HCT116 (cell line): ENCODE data around the gene MESD. TPM values are rescaled to one million over a fixed set of nuclear protein-coding genes. Genes with fewer than 3 reads are reported as not detected.

Source experiments
- ATAC-seq: fragments of 200-7000 bp; cut with Tn5 transposase; 2 replicates; pipeline ENCODE4 v1.9.1; 2020; ENCODE audit warnings: mild to moderate bottlenecking, moderate library complexity
- BruUV-seq: library from RNA; stranded (reverse); fragments of 400-500 nt; replicated peaks from 2 replicates; lab custom pipeline; 2021; lab: Mats Ljungman, UMichigan
- CTCF ChIA-PET: fragments of 300-600 bp; sonication (Branson Sonifier 250); formaldehyde crosslinking; loops from one replicate; lab custom pipeline; 2021; ENCODE audit warnings: antibody characterized with exemption; lab: Charles Lee
- POLR2A ChIA-PET: fragments of 300-600, 350-600 bp; sonication (Branson Sonifier 250); formaldehyde crosslinking; loops from one replicate; lab custom pipeline; 2021; ENCODE audit warnings: antibody characterized with exemption; lab: Charles Lee
- RAD21 ChIA-PET, 2 experiments: fragments of 300-600 bp; sonication (Branson Sonifier 250); formaldehyde crosslinking; loops; one replicate each; lab custom pipeline; 2023; ENCODE audit warnings: low total read pairs in 2 of 2; ENCODE audit not compliant: uncharacterized antibody in 2 of 2, unreplicated experiment in 2 of 2, low non-redundant PET in 1 of 2; lab: Charles Lee
- DNase-seq: peaks from one replicate; pipeline ENCODE4 v3.0.0-alpha.2; 2010; ENCODE audit warnings: low read depth, low spot score
- H2AFZ ChIP-seq: fragments of 200-600 bp; shearing (Covaris generic), sonication (generic); 2 replicates; pipeline ENCODE4 v1.6.1; 2017; ENCODE audit warnings: low read depth, mixed run types, mixed read lengths, antibody characterized with exemption, low read length; ENCODE audit not compliant: poor library complexity, severe bottlenecking
- H3K27ac ChIP-seq: 2 replicates; pipeline ENCODE4 v1.5.1; 2012; ENCODE audit warnings: low read depth, low read length
- H3K27me3 ChIP-seq: fragments of 200-600 bp; sonication (generic); 2 replicates; pipeline ENCODE4 v1.6.1; 2016; ENCODE audit warnings: mixed run types, low read length, mixed read lengths; ENCODE audit not compliant: insufficient read depth
- H3K36me3 ChIP-seq, 2 experiments: fragments of 200-500 bp in 1 of 2; fragments of 200-600 bp in 1 of 2; sonication (Bioruptor generic) in 1 of 2; sonication (generic) in 1 of 2; 2 replicates each; pipeline versions ENCODE4 v1.5.1 to v1.6.1; 2014 to 2016; ENCODE audit warnings: low read length in 2 of 2, inconsistent platforms in 1 of 2, mixed read lengths in 1 of 2, mixed run types in 1 of 2; ENCODE audit not compliant: insufficient read depth in 2 of 2, control insufficient read depth in 1 of 2
- H3K4me1 ChIP-seq, 2 experiments: fragments of 200-600 bp in 1 of 2; sonication (generic) in 1 of 2; 2 replicates each; pipeline versions ENCODE4 v1.5.1 to v1.6.1; 2012 to 2017; ENCODE audit warnings: low read length in 2 of 2, inconsistent platforms in 1 of 2, mild to moderate bottlenecking in 1 of 2, mixed read lengths in 1 of 2, mixed run types in 1 of 2, moderate library complexity in 1 of 2; ENCODE audit not compliant: insufficient read depth in 2 of 2, control insufficient read depth in 1 of 2
- H3K4me2 ChIP-seq: fragments of 200-600 bp; sonication (generic); 2 replicates; pipeline ENCODE4 v1.6.1; 2017; ENCODE audit warnings: mixed run types, low read length, mixed read lengths
- H3K4me3 ChIP-seq, 2 experiments: fragments of 200-600 bp in 1 of 2; sonication (generic) in 1 of 2; replicated peaks in 1 of 2; 2 replicates each; pipeline ENCODE4 v1.5.1; 2011 to 2016; ENCODE audit warnings: low read length in 2 of 2, control low read depth in 1 of 2, low read depth in 1 of 2, mild to moderate bottlenecking in 1 of 2, mixed read lengths in 1 of 2, mixed run types in 1 of 2
- H3K79me2 ChIP-seq: fragments of 200-600 bp; sonication (generic); 2 replicates; pipeline ENCODE4 v1.6.1; 2017; ENCODE audit warnings: mild to moderate bottlenecking, mixed run types, low read length, moderate library complexity, mixed read lengths; ENCODE audit not compliant: insufficient read depth
- H3K9ac ChIP-seq: fragments of 200-600 bp; sonication (generic); 2 replicates; pipeline ENCODE4 v1.6.1; 2016; ENCODE audit warnings: low read length, mixed read lengths
- H3K9me2 ChIP-seq: fragments of 200-600 bp; sonication (generic), shearing (Covaris generic); 2 replicates; pipeline ENCODE4 v1.6.1; 2017; ENCODE audit warnings: mixed run types, mild to moderate bottlenecking, moderate library complexity; ENCODE audit not compliant: insufficient read depth
- H3K9me3 ChIP-seq, 2 experiments: fragments of 200-500 bp in 1 of 2; fragments of 200-600 bp in 1 of 2; sonication (Bioruptor generic) in 1 of 2; sonication (generic) in 1 of 2; 2 replicates each; pipeline ENCODE4 v1.6.1; 2014 to 2017; ENCODE audit warnings: low read length in 2 of 2, mixed read lengths in 2 of 2, inconsistent platforms in 1 of 2, low read depth in 1 of 2, mild to moderate bottlenecking in 1 of 2, mixed run types in 1 of 2, moderate library complexity in 1 of 2; ENCODE audit not compliant: control insufficient read depth in 1 of 2, insufficient read depth in 1 of 2
- H4K20me1 ChIP-seq: fragments of 200-600 bp; sonication (generic), shearing (Covaris generic); 2 replicates; pipeline ENCODE4 v1.6.1; 2017; ENCODE audit warnings: mixed run types, mild to moderate bottlenecking, moderate library complexity; ENCODE audit not compliant: insufficient read depth
- CBX3 ChIP-seq: IDR thresholded peaks from 2 replicates; pipeline ENCODE4 v1.6.1; 2012; ENCODE audit warnings: low read depth
- EGR1 ChIP-seq: IDR thresholded peaks from 2 replicates; pipeline ENCODE4 v1.6.1; 2012; ENCODE audit warnings: low read depth
- ELF1 ChIP-seq: IDR thresholded peaks from 2 replicates; pipeline ENCODE4 v1.6.1; 2012; ENCODE audit warnings: low read depth, borderline replicate concordance
- EZH2 ChIP-seq: fragments of 200-600 bp; sonication (generic); IDR thresholded peaks from 2 replicates; pipeline ENCODE4 v1.6.1; 2017; ENCODE audit warnings: antibody characterized with exemption, mixed run types
- FOSL1 ChIP-seq: IDR thresholded peaks from 2 replicates; pipeline ENCODE4 v1.6.1; 2012; ENCODE audit warnings: low read depth
- JUND ChIP-seq: IDR thresholded peaks from 2 replicates; pipeline ENCODE4 v1.6.1; 2012
- POLR2A ChIP-seq: IDR thresholded peaks from 2 replicates; pipeline ENCODE4 v1.7.0; 2011; ENCODE audit warnings: borderline replicate concordance; ENCODE audit not compliant: insufficient read depth, insufficient read length; ENCODE audit errors: extremely low read depth
- RAD21 ChIP-seq: IDR thresholded peaks from 2 replicates; pipeline ENCODE4 v1.6.1; 2012; ENCODE audit warnings: low read depth, mild to moderate bottlenecking
- SIN3A ChIP-seq: IDR thresholded peaks from 2 replicates; pipeline ENCODE4 v1.6.1; 2012; ENCODE audit warnings: low read depth
- SP1 ChIP-seq: IDR thresholded peaks from 2 replicates; pipeline ENCODE4 v1.6.1; 2012; ENCODE audit warnings: low read depth
- SRF ChIP-seq: IDR thresholded peaks from 2 replicates; pipeline ENCODE4 v1.6.1; 2012; ENCODE audit warnings: low read depth
- TCF7L2 ChIP-seq: IDR thresholded peaks from 2 replicates; pipeline ENCODE4 v1.7.0; 2011; ENCODE audit warnings: borderline replicate concordance, inconsistent platforms; ENCODE audit not compliant: insufficient read depth, insufficient read length; ENCODE audit errors: extremely low read depth
- YY1 ChIP-seq: IDR thresholded peaks from 2 replicates; pipeline ENCODE4 v1.6.1; 2011; ENCODE audit warnings: low read length, low read depth, moderate library complexity, mild to moderate bottlenecking; ENCODE audit not compliant: insufficient replicate concordance; ENCODE audit errors: extremely low read depth
- ZFX ChIP-seq: fragments of 450-650 bp; IDR thresholded peaks from 2 replicates; pipeline ENCODE4 v1.6.1; 2017
- intact Hi-C: fragments of 100-400 bp; cut with micrococcal nuclease; formaldehyde crosslinking; loops from 2 replicates; pipeline ENCODE4 v1.10.0; 2022
- total RNA-seq: library from RNA; stranded (reverse); gene quantifications from one replicate; pipeline ENCODE4 v1.2.1, GENCODE V29; 2021; ENCODE audit not compliant: unreplicated experiment
- TF ChIP-seq, protein P1 (sequence below): IDR thresholded peaks from 2 replicates; pipeline ENCODE4 v1.6.1; 2012
- TF ChIP-seq, protein P2 (sequence below): IDR thresholded peaks from 2 replicates; pipeline ENCODE4 v1.6.1; 2012; ENCODE audit warnings: low read depth
- TF ChIP-seq, protein P3 (sequence below), 3 experiments: fragments of 200-600 bp in 1 of 3; sonication (generic) in 1 of 3; IDR thresholded peaks in 2 of 3; conservative IDR thresholded peaks in 1 of 3; 2 replicates each; pipeline ENCODE4 v1.5.1; 2012 to 2017; ENCODE audit warnings: low read depth in 2 of 3, low read length in 2 of 3, antibody characterized with exemption in 1 of 3, borderline replicate concordance in 1 of 3, control low read depth in 1 of 3, mild to moderate bottlenecking in 1 of 3, mixed read lengths in 1 of 3, mixed run types in 1 of 3, moderate library complexity in 1 of 3; ENCODE audit not compliant: insufficient read depth in 1 of 3

Gene MESD
- total RNA-seq, 1 experiment from 2014 or later: 22.5 TPM

DNA sequence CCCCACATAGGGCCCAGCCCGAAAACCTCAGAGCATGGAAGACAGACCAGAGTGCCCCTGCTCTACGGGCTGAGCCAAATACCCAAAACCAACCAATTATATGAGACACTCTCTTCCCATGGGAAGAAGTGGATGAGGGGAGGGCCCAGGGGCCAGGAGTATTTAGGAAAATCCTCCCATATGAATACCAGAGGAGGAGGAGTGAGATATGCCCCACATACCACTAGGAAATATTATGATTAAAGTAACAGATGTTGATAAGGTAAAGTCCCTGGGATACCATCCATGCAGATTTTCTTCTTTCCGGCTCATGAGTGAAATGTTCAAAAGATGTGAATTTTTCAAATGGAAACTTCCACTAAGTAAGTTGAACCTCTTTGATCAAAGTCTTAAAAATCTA lies 50.4 kb downstream of the MESD start:
- H3K27me3 ChIP-seq: no peaks in the 10 kb centered on the region
- ATAC-seq: no peak
- ChIA-PET POLR2A (no interaction called here), RAD21 (no interaction called here), CTCF (no interaction called here)
- H3K9ac ChIP-seq: no peak overlapping the region
- H3K79me2 ChIP-seq: no peaks in the 10 kb centered on the region
- H4K20me1 ChIP-seq: no peaks in the 10 kb centered on the region
- H3K36me3 ChIP-seq: peaks cover 0 to 4% of the 10 kb centered on the region in 2 experiments; a peak in 1 of 4 replicates
- no peak overlapping the region for H3K27ac ChIP-seq
- no peak overlapping the region for H3K4me3 ChIP-seq
- intact Hi-C loops: no loop called here
- peaks cover 6 to 10% of the 10 kb centered on the region in 2 experiments for H3K4me1 ChIP-seq
- no peak overlapping the region for H2AFZ ChIP-seq
- no peaks in the 10 kb centered on the region for H3K9me2 ChIP-seq
- DNase-seq: no peak
- TF ChIP-seq EGR1: no peak
- TF ChIP-seq ZFX: no peak
- TF ChIP-seq, protein P1, sequence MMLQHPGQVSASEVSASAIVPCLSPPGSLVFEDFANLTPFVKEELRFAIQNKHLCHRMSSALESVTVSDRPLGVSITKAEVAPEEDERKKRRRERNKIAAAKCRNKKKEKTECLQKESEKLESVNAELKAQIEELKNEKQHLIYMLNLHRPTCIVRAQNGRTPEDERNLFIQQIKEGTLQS: no peak
- no peak for TF ChIP-seq JUND
- TF ChIP-seq TCF7L2: no peak
- TF ChIP-seq SP1: no peak
- no peak overlapping the region for H3K4me2 ChIP-seq
- BruUV-seq: no TSS peak
- no peaks in the 10 kb centered on the region for H3K9me3 ChIP-seq

DNA sequence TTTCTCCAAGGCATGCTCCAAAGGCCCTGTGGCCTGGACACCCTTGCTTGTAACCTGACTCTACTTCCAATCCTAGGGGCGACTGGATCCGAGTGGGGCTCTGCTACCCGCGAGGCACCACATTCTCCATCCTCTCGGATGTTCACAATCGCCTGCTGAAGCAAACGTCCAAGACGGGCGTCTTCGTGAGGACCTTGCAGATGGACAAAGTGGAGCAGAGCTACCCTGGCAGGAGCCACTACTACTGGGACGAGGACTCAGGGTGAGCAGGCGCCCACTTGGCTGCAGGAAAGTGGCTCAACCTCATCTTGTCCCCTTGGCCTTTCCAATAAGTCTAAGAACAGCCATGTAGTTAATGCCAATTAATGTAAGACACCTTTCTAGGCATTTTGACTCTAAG lies 51.9 kb downstream of the MESD start:
- ATAC-seq (no peak), DNase-seq (no peak)
- H3K79me2 ChIP-seq: no peaks in the 10 kb centered on the region
- BruUV-seq: no TSS peak
- peaks cover 6 to 10% of the 10 kb centered on the region in 2 experiments for H3K4me1 ChIP-seq
- H4K20me1 ChIP-seq: no peaks in the 10 kb centered on the region
- no peaks in the 10 kb centered on the region for H3K27me3 ChIP-seq
- peaks cover 0 to 4% of the 10 kb centered on the region in 2 experiments; a peak in 1 of 4 replicates for H3K36me3 ChIP-seq
- no peaks in the 10 kb centered on the region for H3K9me2 ChIP-seq
- ChIA-PET CTCF (no interaction called here), POLR2A (no interaction called here), RAD21 (no interaction called here)
- H3K4me2 ChIP-seq: no peak overlapping the region
- H3K4me3 ChIP-seq: no peak overlapping the region
- H3K27ac ChIP-seq: no peak overlapping the region
- H3K9ac ChIP-seq: no peak overlapping the region
- no peak overlapping the region for H2AFZ ChIP-seq
- intact Hi-C loops: no loop called here
- H3K9me3 ChIP-seq: no peaks in the 10 kb centered on the region
- TF ChIP-seq SIN3A: no peak
- TF ChIP-seq POLR2A: no peak
- no peak for TF ChIP-seq SP1
- TF ChIP-seq EZH2: no peak
- no peak for TF ChIP-seq YY1
- TF ChIP-seq, protein P1: no peak
- TF ChIP-seq, protein P2, sequence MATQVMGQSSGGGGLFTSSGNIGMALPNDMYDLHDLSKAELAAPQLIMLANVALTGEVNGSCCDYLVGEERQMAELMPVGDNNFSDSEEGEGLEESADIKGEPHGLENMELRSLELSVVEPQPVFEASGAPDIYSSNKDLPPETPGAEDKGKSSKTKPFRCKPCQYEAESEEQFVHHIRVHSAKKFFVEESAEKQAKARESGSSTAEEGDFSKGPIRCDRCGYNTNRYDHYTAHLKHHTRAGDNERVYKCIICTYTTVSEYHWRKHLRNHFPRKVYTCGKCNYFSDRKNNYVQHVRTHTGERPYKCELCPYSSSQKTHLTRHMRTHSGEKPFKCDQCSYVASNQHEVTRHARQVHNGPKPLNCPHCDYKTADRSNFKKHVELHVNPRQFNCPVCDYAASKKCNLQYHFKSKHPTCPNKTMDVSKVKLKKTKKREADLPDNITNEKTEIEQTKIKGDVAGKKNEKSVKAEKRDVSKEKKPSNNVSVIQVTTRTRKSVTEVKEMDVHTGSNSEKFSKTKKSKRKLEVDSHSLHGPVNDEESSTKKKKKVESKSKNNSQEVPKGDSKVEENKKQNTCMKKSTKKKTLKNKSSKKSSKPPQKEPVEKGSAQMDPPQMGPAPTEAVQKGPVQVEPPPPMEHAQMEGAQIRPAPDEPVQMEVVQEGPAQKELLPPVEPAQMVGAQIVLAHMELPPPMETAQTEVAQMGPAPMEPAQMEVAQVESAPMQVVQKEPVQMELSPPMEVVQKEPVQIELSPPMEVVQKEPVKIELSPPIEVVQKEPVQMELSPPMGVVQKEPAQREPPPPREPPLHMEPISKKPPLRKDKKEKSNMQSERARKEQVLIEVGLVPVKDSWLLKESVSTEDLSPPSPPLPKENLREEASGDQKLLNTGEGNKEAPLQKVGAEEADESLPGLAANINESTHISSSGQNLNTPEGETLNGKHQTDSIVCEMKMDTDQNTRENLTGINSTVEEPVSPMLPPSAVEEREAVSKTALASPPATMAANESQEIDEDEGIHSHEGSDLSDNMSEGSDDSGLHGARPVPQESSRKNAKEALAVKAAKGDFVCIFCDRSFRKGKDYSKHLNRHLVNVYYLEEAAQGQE: no peak
- TF ChIP-seq RAD21: no peak
- TF ChIP-seq, protein P3, sequence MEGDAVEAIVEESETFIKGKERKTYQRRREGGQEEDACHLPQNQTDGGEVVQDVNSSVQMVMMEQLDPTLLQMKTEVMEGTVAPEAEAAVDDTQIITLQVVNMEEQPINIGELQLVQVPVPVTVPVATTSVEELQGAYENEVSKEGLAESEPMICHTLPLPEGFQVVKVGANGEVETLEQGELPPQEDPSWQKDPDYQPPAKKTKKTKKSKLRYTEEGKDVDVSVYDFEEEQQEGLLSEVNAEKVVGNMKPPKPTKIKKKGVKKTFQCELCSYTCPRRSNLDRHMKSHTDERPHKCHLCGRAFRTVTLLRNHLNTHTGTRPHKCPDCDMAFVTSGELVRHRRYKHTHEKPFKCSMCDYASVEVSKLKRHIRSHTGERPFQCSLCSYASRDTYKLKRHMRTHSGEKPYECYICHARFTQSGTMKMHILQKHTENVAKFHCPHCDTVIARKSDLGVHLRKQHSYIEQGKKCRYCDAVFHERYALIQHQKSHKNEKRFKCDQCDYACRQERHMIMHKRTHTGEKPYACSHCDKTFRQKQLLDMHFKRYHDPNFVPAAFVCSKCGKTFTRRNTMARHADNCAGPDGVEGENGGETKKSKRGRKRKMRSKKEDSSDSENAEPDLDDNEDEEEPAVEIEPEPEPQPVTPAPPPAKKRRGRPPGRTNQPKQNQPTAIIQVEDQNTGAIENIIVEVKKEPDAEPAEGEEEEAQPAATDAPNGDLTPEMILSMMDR (IDR thresholded peaks at IDR 0.05 in 2 of 3, conservative IDR thresholded peaks at IDR 0.05 in 1 of 3; ENCODE audit: borderline replicate concordance in 1 of 3, insufficient read depth in 1 of 3, low read depth in 2 of 3, low read length in 2 of 3): no peak
- TF ChIP-seq SRF: no peak
- TF ChIP-seq TCF7L2: no peak
- TF ChIP-seq CBX3: no peak
- TF ChIP-seq ELF1: no peak
- no peak for TF ChIP-seq FOSL1
